ENCODE results near the gene CCAR1. TPM values are rescaled to one million over a fixed set of nuclear protein-coding genes. Genes with fewer than 3 reads are reported as not detected.
A peak's percentile ranks its signal among the peaks of the same experiment; 100 is the strongest.

Gene CCAR1
- total RNA-seq, 1 donor from 2014 or later: 98.8 TPM

DNA sequence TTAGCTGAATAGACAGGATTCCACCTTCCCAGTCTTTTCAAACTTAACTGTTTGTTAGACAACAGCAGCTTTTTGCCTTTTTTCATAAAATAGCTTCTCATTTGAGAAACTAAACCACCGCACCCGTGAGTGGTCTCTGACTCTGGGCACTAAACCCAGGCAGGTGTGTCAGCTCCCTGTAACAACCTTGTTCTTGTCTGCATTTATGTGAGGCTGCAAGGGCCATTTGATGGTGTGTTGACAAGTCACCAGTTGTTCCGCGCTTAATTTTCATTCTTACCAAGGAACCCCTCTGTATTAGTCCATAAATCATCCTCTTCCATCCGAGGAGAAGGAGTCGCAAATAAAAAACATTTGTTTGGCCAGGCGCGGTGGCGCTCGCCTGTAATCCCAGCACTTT is 107.8 kb downstream of the CCAR1 start:
- intact Hi-C loops (cut with micrococcal nuclease): loop anchor here (1.0 to 10.0 kb wide), 2 partner anchors 72 to 264 kb away; partner anchors contain the start of genes DDX50 and TET1
- ATAC-seq (ENCODE audit: low read depth): no peak
- no peaks in the 10 kb centered on the region for H3K36me3 Mint-ChIP-seq (ENCODE audit: low read depth)
- H3K4me3 Mint-ChIP-seq: peak overlapping the region; percentile 57
- no peak overlapping the region for H3K27ac Mint-ChIP-seq
- no peaks in the 10 kb centered on the region for H3K9me3 Mint-ChIP-seq
- no peak for DNase-seq
- no peak for TF ChIP-seq CTCF (IDR thresholded peaks at IDR 0.05)
- H3K4me1 Mint-ChIP-seq: peaks cover 7% of the 10 kb centered on the region
- ChIA-PET POLR2A (interaction anchor here (0.6 to 2.6 kb wide), 2 partner anchors 55 to 72 kb away, joined by 6 to 12 read pairs; partner anchors contain the start of gene DDX50), CTCF (no interaction called here)
- H3K27me3 Mint-ChIP-seq: peaks cover 3% of the 10 kb centered on the region

DNA sequence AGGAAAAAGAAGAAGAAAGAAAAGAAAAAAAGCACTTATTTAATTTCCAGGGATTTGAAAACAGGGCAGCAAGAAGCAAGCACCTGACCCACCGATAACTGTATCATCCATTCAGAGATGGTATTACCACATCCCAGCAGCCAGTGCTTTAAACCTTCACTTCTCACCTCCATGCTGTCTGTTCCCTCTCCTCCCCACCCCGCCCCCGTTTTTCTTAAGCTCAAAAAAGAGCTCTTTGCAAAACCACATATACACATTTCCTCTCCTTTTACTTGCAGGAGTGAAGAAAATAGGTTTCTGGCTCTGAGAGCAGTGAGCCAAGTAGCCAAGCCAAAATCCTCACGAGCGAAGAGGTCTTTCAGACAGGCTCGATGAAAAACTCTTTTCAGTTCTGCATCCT is 108.5 kb downstream of the CCAR1 start:
- Mint-ChIP-seq H3K4me1 (peaks cover 7% of the 10 kb centered on the region), H3K27ac (no peak overlapping the region), H3K4me3 (no peak overlapping the region), H3K9me3 (no peaks in the 10 kb centered on the region), H3K27me3 (peaks cover 3% of the 10 kb centered on the region), H3K36me3 (ENCODE audit: low read depth) (no peaks in the 10 kb centered on the region)
- intact Hi-C loops (cut with micrococcal nuclease): loop anchor here (10.0 kb wide), 1 partner anchor 265 kb away; the partner anchor contains the start of gene TET1
- ChIA-PET CTCF (no interaction called here), POLR2A (interaction anchor here (0.6 kb wide), 1 partner anchor 72 kb away, joined by 9 read pairs; no protein-coding TSS in a partner anchor)
- DNase-seq (no peak), ATAC-seq (ENCODE audit: low read depth) (no peak)
- TF ChIP-seq CTCF (IDR thresholded peaks at IDR 0.05): no peak

GRCh38 chr10:68829952-68830351 is 108.9 kb downstream of the CCAR1 start:
- Mint-ChIP-seq H3K4me1 (peaks cover 7% of the 10 kb centered on the region), H3K27ac (no peak overlapping the region)
- intact Hi-C loops (cut with micrococcal nuclease): loop anchor here (10.0 kb wide), 1 partner anchor 265 kb away; the partner anchor contains the start of gene TET1

GRCh38 chr10:68831961-68832455 is 111.0 kb downstream of the CCAR1 start:
- Mint-ChIP-seq H3K4me3 (no peak overlapping the region), H3K9me3 (no peaks in the 10 kb centered on the region), H3K4me1 (no peaks in the 10 kb centered on the region), H3K27me3 (no peaks in the 10 kb centered on the region), H3K27ac (no peak overlapping the region), H3K36me3 (ENCODE audit: low read depth) (no peaks in the 10 kb centered on the region)
- POLR2A ChIA-PET: no interaction called here
- CTCF ChIA-PET: interaction anchor here (0.6 kb wide), 1 partner anchor 603 kb away, joined by 3 read pairs; no protein-coding TSS in a partner anchor
- intact Hi-C loops (cut with micrococcal nuclease): no loop called here
- DNase-seq: no peak
- ATAC-seq (ENCODE audit: low read depth): no peak
- TF ChIP-seq CTCF (IDR thresholded peaks at IDR 0.05): no peak

More at GRCh38 chr10:68829952-68830351, 108.9 kb downstream of the CCAR1 start:
- no peak for TF ChIP-seq CTCF (IDR thresholded peaks at IDR 0.05)
- ChIA-PET CTCF (no interaction called here), POLR2A (interaction anchor here (0.6 kb wide), 1 partner anchor 71 kb away, joined by 9 read pairs; no protein-coding TSS in a partner anchor)
- peaks cover 3% of the 10 kb centered on the region for H3K27me3 Mint-ChIP-seq
- no peaks in the 10 kb centered on the region for H3K36me3 Mint-ChIP-seq (ENCODE audit: low read depth)
- no peak for DNase-seq
- H3K9me3 Mint-ChIP-seq: no peaks in the 10 kb centered on the region
- no peak overlapping the region for H3K4me3 Mint-ChIP-seq
- ATAC-seq (ENCODE audit: low read depth): no peak

- ChIA-PET CTCF (no interaction called here), POLR2A (no interaction called here)
- ATAC-seq (ENCODE audit: low read depth) (no peak), DNase-seq (no peak)
- H3K27ac Mint-ChIP-seq: no peak overlapping the region
- intact Hi-C loops (cut with micrococcal nuclease): no loop called here
- no peaks in the 10 kb centered on the region for H3K36me3 Mint-ChIP-seq (ENCODE audit: low read depth)
- no peaks in the 10 kb centered on the region for H3K27me3 Mint-ChIP-seq
- H3K4me1 Mint-ChIP-seq: no peaks in the 10 kb centered on the region
- H3K9me3 Mint-ChIP-seq: no peaks in the 10 kb centered on the region
- H3K4me3 Mint-ChIP-seq: no peak overlapping the region
- TF ChIP-seq CTCF (IDR thresholded peaks at IDR 0.05): no peak
Measured at GRCh38 chr10:68832601-68833000, 111.6 kb downstream of the CCAR1 start.
